HG02885 (cell line): Measurements from ENCODE around the gene ABCC2.
"Not testable (repeated sequence)": the region's sequence is repeated elsewhere in the genome, so short reads cannot be mapped to it uniquely, and the experiment has no call there.

Source experiments
- ATAC-seq: cut with Tn5 transposase; IDR thresholded peaks from one replicate; pipeline ENCODE4 v1.9.1; 2021; ENCODE audit warnings: mild to moderate bottlenecking; ENCODE audit not compliant: unreplicated experiment, poor library complexity

The ABCC2 gene

DNA sequence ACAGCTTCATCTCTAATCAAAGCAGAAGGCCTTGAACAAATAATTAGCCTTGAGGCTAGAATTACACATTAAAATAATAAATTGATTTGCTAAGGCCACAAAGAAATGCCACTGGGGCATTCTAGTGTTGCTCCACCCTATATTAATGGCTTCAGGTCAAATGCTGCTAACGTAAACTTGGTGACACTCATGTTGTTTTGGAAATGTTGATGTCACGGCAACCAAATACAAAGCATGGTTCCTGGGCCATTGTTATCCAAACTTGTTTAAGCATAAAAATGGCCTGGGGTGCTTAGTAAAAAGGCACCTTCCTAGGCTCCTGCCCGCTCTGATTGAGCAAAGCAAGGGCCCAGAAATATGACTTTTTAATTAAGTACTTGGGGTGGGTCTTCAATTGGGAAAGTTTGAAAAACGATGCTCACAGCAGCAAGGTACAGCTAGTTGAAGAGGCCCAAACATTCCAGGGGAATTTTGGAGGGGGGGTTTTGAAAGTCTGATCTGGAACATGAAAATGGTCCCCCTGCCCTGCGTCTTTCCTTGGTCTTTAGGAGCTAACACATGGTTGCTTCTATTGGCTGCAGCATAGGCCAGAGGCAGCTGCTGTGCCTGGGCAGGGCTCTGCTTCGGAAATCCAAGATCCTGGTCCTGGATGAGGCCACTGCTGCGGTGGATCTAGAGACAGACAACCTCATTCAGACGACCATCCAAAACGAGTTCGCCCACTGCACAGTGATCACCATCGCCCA, 67.8 kb downstream of the ABCC2 start:
- ATAC-seq, result no peak

DNA sequence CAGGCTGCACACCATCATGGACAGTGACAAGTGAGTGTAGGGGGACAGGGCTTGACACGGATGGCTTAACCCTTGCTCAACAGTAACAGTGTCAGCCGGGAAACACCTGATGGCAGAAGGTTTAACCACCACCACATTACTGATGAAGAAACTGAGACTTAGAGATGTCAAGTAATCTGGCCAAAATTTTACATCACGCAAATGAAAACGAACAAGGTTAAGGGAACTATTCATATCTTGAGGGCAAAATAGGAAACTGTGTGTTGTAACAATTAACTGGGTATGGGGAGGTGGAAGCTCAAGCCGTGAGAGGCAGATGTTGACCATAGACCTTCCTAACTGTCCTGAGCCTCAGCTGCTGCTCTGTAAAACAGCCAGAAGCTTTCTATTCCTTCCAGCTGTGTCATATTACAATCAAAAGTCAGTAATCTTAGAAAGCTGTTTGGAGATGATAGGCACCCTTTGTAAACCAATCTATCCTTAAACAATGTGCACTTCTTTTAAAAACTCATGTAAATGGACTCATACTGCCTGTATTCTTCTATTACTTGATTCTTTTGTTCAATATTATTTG, 68.4 kb downstream of the ABCC2 start:
- no peak for ATAC-seq

- ATAC-seq, result no peak
These were observed 69.4 kb downstream of the ABCC2 start for GRCh38 chr10:99851825-99852224.

GRCh38 chr10:99852481-99853213, 70.2 kb downstream of the ABCC2 start:
- ATAC-seq, result no peak

GRCh38 chr10:99853655-99854054, 71.2 kb downstream of the ABCC2 start:
- no peak for ATAC-seq

- no peak for ATAC-seq
These were observed 72.4 kb downstream of the ABCC2 start for GRCh38 chr10:99854860-99855259.

GRCh38 chr10:99855479-99856071, 73.1 kb downstream of the ABCC2 start:
- no peak for ATAC-seq

- ATAC-seq, result no peak
These were observed 76.4 kb downstream of the ABCC2 start for GRCh38 chr10:99858849-99859248.

- ATAC-seq, result no peak
These were observed 77.1 kb downstream of the ABCC2 start for GRCh38 chr10:99859585-99859984.

DNA sequence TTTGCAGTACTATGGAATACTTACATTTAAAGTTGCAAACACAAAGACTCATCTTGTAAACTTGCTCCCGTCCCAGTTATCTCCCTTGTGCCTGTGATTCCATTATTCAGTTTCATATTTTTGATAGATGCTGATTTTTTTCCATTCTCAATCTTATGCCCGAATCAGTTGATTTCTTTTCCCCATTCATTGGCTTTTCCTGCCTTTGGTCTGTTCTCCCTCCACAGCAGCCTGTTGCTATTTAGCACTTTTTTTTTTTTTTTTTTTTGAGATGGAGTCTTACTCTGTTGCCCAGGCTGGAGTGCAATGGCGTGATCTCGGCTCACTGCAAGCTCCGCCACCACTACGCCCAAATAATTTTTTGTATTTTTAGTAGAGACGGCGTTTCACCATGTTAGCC, 78.0 kb downstream of the ABCC2 start:
- ATAC-seq, result no peak

DNA sequence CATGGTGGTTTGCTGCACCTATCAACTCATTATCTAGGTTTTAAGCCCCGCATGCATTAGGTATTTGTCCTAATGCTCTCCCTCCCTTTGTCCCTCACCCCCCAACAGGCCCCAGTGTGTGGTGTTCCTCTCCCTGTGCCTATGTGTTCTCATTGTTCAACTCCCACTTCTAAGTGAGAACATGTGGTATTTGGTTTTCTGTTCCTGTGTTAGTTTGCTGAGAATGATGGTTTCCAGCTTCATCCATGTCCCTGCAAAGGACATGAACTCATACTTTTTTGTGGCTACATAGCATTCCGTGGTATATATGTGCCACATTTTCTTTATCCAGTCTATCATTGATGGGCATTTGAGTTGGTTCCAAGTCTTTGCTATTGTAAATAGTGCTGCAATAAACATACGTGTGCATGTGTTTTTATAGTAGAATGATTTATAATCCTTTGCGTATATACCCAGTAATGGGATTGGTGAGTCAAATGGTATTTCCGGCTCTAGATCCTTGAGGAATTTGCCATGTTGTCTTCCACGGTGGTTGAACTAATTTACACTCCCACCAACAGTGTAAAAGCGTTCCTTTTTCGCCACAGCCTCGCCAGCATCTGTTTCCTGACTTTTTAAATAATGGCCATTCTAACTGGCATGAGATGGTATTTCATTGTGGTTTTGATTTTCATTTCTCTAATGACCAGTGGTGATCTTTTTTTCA, 81.2 kb downstream of the ABCC2 start:
- ATAC-seq, result not testable (repeated sequence)

DNA sequence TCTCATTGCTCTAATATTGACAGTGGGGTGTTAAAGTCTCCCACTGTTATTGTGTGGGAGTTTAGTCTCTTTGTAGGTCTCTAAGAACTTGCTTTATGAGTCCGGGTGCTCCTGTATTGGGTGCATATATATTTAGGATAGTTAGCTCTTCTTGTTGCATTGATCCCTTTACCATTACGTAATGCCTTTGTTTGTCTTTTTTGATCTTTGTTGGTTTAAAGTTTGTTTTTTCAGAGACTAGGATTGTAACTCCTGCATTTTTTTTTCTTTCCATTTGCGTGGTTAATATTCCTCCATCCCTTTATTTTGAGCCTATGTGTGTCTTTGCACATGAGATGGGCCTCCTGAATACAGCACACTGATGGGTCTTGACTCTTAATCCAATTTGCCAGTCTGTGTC, 84.8 kb downstream of the ABCC2 start:
- ATAC-seq, result not testable (repeated sequence)

DNA sequence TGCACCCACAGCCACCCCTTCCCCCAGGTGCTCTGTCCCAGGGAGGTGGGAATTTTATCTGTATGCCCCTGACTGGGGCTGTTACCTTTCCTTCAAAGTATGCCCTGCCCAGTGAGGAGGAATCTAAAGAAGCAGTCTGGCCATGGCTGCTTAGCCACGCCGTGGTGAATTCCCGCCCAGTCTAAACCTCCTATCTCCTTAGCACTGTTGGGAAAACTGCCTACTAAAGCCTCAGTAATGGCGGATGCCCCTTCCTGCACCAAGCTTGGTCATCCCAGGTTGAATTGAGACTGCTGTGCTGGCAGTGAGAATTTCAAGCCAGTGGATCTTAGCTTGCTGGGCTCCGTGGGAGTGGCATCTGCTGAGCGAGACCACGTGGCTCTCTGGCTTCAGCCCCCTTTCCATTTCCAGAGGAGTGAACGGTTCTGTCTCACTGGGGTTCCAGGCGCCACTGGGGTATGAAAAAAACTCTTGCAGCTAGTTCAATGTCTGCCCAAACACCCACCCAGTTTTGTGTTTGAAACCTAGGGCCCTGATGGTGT, 87.2 kb downstream of the ABCC2 start:
- no peak for ATAC-seq

DNA sequence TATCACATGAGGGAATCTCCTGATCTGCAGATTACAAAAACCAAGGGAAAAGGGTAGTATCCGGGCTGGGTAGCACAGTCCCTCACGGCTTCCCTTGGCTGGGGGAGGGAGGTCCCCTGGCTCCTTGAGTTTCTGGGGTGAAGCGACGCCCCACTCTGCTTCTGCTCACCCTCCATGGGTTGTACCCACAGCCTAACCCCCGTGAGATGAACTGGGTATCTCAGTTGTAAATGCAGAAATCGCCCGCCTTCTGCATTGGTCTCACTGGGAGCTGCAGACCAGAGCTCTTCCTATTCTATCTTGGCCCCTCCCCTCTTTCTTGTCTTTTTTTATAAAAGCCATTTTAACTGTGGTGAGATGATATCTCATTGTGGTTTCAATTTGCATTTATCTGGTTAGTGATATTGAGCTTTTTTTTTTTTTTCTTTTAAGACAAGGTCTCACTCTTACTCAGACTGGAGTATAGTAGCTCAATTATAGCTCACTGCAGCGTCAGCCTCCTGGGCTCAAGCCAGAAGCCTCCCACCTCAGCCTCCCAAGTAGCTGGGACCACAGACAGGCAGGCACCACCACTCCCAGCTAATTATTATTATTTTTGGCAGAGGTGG, 87.8 kb downstream of the ABCC2 start:
- ATAC-seq, result no peak

GRCh38 chr10:99872367-99873162, 90.1 kb downstream of the ABCC2 start:
- ATAC-seq, result no peak

- no peak for ATAC-seq
These were observed 91.4 kb downstream of the ABCC2 start for GRCh38 chr10:99873846-99874245.

DNA sequence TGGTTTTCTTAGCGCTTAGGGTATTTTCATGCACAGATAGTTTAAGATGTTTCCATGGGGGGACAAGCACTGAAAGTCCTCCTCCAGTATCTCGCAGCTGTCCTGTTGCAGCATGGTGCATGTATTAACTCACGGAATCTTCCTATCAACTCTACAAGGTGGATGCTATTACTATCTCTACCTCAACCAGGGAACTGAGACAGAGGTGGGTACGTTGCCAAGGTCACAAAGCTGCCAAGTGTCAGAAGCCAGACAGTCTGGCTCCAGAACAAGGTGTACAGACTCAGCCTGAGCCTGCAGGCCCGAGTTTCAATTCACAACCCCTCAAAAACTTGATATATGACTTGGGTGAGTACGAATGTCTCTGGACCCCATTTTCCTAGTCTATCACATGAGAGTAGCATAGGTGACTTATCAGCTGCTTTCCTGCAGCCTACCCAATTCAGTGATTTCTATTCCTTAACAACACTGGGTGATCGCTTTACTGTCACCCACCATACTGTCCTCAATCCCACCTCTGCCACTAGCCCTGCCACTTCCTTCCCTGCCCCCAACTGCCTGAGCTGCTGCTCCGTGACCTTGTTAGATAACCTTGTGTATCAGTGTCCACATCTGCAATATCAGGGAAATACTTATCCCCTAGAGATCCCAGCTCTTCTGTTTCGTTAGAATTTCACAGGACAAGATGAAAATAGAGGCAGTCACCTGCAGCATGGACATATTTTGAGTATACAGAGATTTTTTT, 92.1 kb downstream of the ABCC2 start:
- ATAC-seq, result no peak

DNA sequence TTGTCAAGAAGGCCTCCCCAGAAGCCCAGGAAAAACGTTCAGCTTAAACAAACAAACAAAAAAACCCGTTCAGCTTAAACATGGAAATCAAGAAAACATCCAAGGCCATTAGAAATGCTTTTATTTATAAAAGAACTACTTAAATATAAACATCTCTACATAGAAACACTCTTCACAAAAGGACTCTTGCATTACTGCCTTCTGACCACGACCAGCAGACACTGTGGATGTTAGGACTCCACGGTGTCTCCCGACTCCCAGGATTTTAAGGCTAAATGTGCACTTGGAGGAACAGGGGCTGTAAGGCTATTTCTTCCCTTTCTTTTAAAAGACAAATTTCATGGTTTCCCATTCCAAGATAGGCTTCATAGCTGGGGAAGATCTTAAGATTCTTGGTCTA, 93.0 kb downstream of the ABCC2 start:
- ATAC-seq, result no peak
